Mesothelial cell of epicardium (in vitro differentiated cells): ENCODE data around the gene RUNX2. TPM values are rescaled to one million over a fixed set of nuclear protein-coding genes. Genes with fewer than 3 reads are reported as not detected.

Source experiments
- DNase-seq, 2 experiments: peaks; one replicate each; pipeline ENCODE4 v3.0.0; 2021; ENCODE audit warnings: low spot score in 2 of 2; ENCODE audit not compliant: unreplicated experiment in 2 of 2
- H3K27ac Mint-ChIP-seq: 2 replicates; pipeline ENCODE4 v1.8.0; 2021; ENCODE audit warnings: mixed read lengths
- H3K27me3 Mint-ChIP-seq: 2 replicates; pipeline ENCODE4 v1.8.0; 2021; ENCODE audit warnings: low read depth, mixed read lengths
- H3K36me3 Mint-ChIP-seq: 2 replicates; pipeline ENCODE4 v1.8.0; 2021; ENCODE audit warnings: mixed read lengths
- H3K4me1 Mint-ChIP-seq: 2 replicates; pipeline ENCODE4 v1.8.0; 2021; ENCODE audit warnings: mixed read lengths
- H3K4me3 Mint-ChIP-seq: 2 replicates; pipeline ENCODE4 v1.8.0; 2021; ENCODE audit warnings: mild to moderate bottlenecking, moderate library complexity, mixed read lengths
- H3K9me3 Mint-ChIP-seq: 2 replicates; pipeline ENCODE4 v1.8.0; 2021; ENCODE audit warnings: mixed read lengths
- CTCF ChIP-seq: fragments of 200-600 bp; sonication (generic); IDR thresholded peaks from one replicate; pipeline ENCODE4 v1.5.0; 2021; ENCODE audit warnings: antibody characterized with exemption; ENCODE audit not compliant: unreplicated experiment
- total RNA-seq: library from RNA; stranded (reverse); gene quantifications from 3 replicates; pipeline ENCODE4 v1.2.1, GENCODE V29; 2021

Gene RUNX2
- total RNA-seq, 1 donor from 2014 or later = 4.4 TPM

- TF ChIP-seq CTCF = no peak
- no peaks in the 10 kb centered on the region for H3K36me3 Mint-ChIP-seq
- H3K27ac Mint-ChIP-seq = peak overlapping the region; percentile 8
- H3K9me3 Mint-ChIP-seq = no peaks in the 10 kb centered on the region
- H3K4me3 Mint-ChIP-seq = no peak overlapping the region
- no peak for DNase-seq
- H3K4me1 Mint-ChIP-seq = peaks cover 57% of the 10 kb centered on the region
- no peaks in the 10 kb centered on the region for H3K27me3 Mint-ChIP-seq
Observed at GRCh38 chr6:45436544-45437438, 108.7 kb downstream of the RUNX2 start.

GRCh38 chr6:45437439-45437815 lies 109.3 kb downstream of the RUNX2 start:
- H3K36me3 Mint-ChIP-seq = no peaks in the 10 kb centered on the region
- no peak overlapping the region for H3K4me3 Mint-ChIP-seq
- H3K27ac Mint-ChIP-seq = no peak overlapping the region
- H3K9me3 Mint-ChIP-seq = no peaks in the 10 kb centered on the region
- no peak for TF ChIP-seq CTCF
- peaks cover 58% of the 10 kb centered on the region for H3K4me1 Mint-ChIP-seq
- no peaks in the 10 kb centered on the region for H3K27me3 Mint-ChIP-seq
- no peak for DNase-seq

- Mint-ChIP-seq H3K27me3 (no peaks in the 10 kb centered on the region), H3K9me3 (no peaks in the 10 kb centered on the region), H3K27ac (no peak overlapping the region), H3K4me1 (peaks cover 53% of the 10 kb centered on the region), H3K4me3 (no peak overlapping the region), H3K36me3 (no peaks in the 10 kb centered on the region)
- no peak for DNase-seq
- TF ChIP-seq CTCF = no peak
Observed at GRCh38 chr6:45438151-45438550, 110.0 kb downstream of the RUNX2 start.

- Mint-ChIP-seq H3K27ac (no peak overlapping the region), H3K4me1 (peaks cover 46% of the 10 kb centered on the region), H3K27me3 (no peaks in the 10 kb centered on the region), H3K36me3 (no peaks in the 10 kb centered on the region), H3K4me3 (no peak overlapping the region), H3K9me3 (no peaks in the 10 kb centered on the region)
- TF ChIP-seq CTCF = no peak
- no peak for DNase-seq
Observed at GRCh38 chr6:45438849-45439406, 110.8 kb downstream of the RUNX2 start.

- no peak for DNase-seq
- H3K4me1 Mint-ChIP-seq = peaks cover 41% of the 10 kb centered on the region
- no peaks in the 10 kb centered on the region for H3K27me3 Mint-ChIP-seq
- no peaks in the 10 kb centered on the region for H3K9me3 Mint-ChIP-seq
- H3K27ac Mint-ChIP-seq = no peak overlapping the region
- no peak overlapping the region for H3K4me3 Mint-ChIP-seq
- TF ChIP-seq CTCF = no peak
- no peaks in the 10 kb centered on the region for H3K36me3 Mint-ChIP-seq
Observed at GRCh38 chr6:45439459-45439858, 111.3 kb downstream of the RUNX2 start.
